ENCODE measurements around the gene FRAS1. TPM values are rescaled to one million over a fixed set of nuclear protein-coding genes. Genes with fewer than 3 reads are reported as not detected.
A peak's percentile ranks its signal among the peaks of the same experiment; 100 is the strongest.
"Not testable (repeated sequence)": the region's sequence is repeated elsewhere in the genome, so short reads cannot be mapped to it uniquely, and the experiment has no call there.

Gene FRAS1
- polyA plus RNA-seq, 2 of the 4 experiments (the other 2 are of a cell fraction), result 2.3 to 5.8 TPM

- Histone ChIP-seq H3K4me2 (no peak overlapping the region), H3K4me1 (no peaks in the 10 kb centered on the region), H3K9me3 (no peaks in the 10 kb centered on the region), H3K27ac (no peak overlapping the region), H3K4me3 (no peak overlapping the region)
- no peak for TF ChIP-seq NPAS2 (CRISPR knock-in tag; IDR thresholded peaks at IDR 0.05; ENCODE audit: borderline replicate concordance)
- CTCF ChIA-PET, result no interaction called here
- POLR2A ChIA-PET, result no interaction called here
- DNase-seq (ENCODE audit: low read depth in 1 of 2, low spot score in 1 of 2) (no peak), FAIRE-seq (no peak), ATAC-seq (no peak)
- 76% methylated on average over 3 of the region's 3 CpGs for WGBS (ENCODE audit: missing lambda C conversion rate)
Observed at GRCh38 chr4:78323439-78323838, 266.3 kb downstream of the FRAS1 start.

GRCh38 chr4:78324625-78325024 is 267.5 kb downstream of the FRAS1 start:
- Histone ChIP-seq H3K9me3 (no peaks in the 10 kb centered on the region), H3K4me2 (no peak overlapping the region), H3K4me3 (no peak overlapping the region), H3K4me1 (no peaks in the 10 kb centered on the region), H3K27ac (no peak overlapping the region)
- ATAC-seq (no peak), FAIRE-seq (no peak), DNase-seq (ENCODE audit: low read depth in 1 of 2, low spot score in 1 of 2) (no peak)
- ChIA-PET CTCF (no interaction called here), POLR2A (no interaction called here)
- TF ChIP-seq HOXB13 (CRISPR knock-in tag; IDR thresholded peaks at IDR 0.05; ENCODE audit: low read depth) (no peak), FOSB (CRISPR knock-in tag; IDR thresholded peaks at IDR 0.05) (no peak), MAX (IDR thresholded peaks at IDR 0.05) (no peak), RARB (CRISPR knock-in tag; IDR thresholded peaks at IDR 0.05) (no peak), TP53 (CRISPR knock-in tag; IDR thresholded peaks at IDR 0.05) (no peak), CHD4 (IDR thresholded peaks at IDR 0.05; ENCODE audit: borderline replicate concordance) (no peak), BCL3 (IDR thresholded peaks at IDR 0.05) (no peak), RCOR1 (IDR thresholded peaks at IDR 0.05; ENCODE audit: low read depth, low read length) (no peak), POLR2AphosphoS2 (conservative IDR thresholded peaks at IDR 0.05; ENCODE audit: low read length) (no peak), HOXB5 (CRISPR knock-in tag; IDR thresholded peaks at IDR 0.05) (no peak), FOSL2 (IDR thresholded peaks at IDR 0.05) (no peak), FOSL2 (CRISPR knock-in tag; IDR thresholded peaks at IDR 0.05) (no peak), RFX5 (IDR thresholded peaks at IDR 0.05) (no peak), EHMT2 (IDR thresholded peaks at IDR 0.05; ENCODE audit: low read depth) (no peak)
- TF ChIP-seq, protein P1, sequence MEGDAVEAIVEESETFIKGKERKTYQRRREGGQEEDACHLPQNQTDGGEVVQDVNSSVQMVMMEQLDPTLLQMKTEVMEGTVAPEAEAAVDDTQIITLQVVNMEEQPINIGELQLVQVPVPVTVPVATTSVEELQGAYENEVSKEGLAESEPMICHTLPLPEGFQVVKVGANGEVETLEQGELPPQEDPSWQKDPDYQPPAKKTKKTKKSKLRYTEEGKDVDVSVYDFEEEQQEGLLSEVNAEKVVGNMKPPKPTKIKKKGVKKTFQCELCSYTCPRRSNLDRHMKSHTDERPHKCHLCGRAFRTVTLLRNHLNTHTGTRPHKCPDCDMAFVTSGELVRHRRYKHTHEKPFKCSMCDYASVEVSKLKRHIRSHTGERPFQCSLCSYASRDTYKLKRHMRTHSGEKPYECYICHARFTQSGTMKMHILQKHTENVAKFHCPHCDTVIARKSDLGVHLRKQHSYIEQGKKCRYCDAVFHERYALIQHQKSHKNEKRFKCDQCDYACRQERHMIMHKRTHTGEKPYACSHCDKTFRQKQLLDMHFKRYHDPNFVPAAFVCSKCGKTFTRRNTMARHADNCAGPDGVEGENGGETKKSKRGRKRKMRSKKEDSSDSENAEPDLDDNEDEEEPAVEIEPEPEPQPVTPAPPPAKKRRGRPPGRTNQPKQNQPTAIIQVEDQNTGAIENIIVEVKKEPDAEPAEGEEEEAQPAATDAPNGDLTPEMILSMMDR (IDR thresholded peaks at IDR 0.05), result no peak
- 80% methylated on average over 1 of the region's 1 CpG for WGBS (ENCODE audit: missing lambda C conversion rate)

GRCh38 chr4:78325271-78326157 is 268.4 kb downstream of the FRAS1 start:
- no peak for FAIRE-seq
- CTCF ChIA-PET, result no interaction called here
- H3K4me3 ChIP-seq, result no peak overlapping the region
- 59% methylated on average over 9 of the region's 9 CpGs for WGBS (ENCODE audit: missing lambda C conversion rate)
- H3K9me3 ChIP-seq, result no peaks in the 10 kb centered on the region
- no peak for TF ChIP-seq MAFK (IDR thresholded peaks at IDR 0.05; ENCODE audit: partially characterized antibody)
- no peak for TF ChIP-seq NFE2L2 (conservative IDR thresholded peaks at IDR 0.05; ENCODE audit: low read length)
- no peak for TF ChIP-seq HOXB13 (CRISPR knock-in tag; IDR thresholded peaks at IDR 0.05; ENCODE audit: low read depth)
- no peak for TF ChIP-seq FOSB (CRISPR knock-in tag; IDR thresholded peaks at IDR 0.05)
- TF ChIP-seq JUNB (IDR thresholded peaks at IDR 0.05), result no peak
- TF ChIP-seq ELK1 (IDR thresholded peaks at IDR 0.05; ENCODE audit: low read depth, low read length), result no peak
- TF ChIP-seq MAX (IDR thresholded peaks at IDR 0.05), result no peak
- no peak for TF ChIP-seq POLR2A (IDR thresholded peaks at IDR 0.05; ENCODE audit: low read length)
- TF ChIP-seq ZNF302 (CRISPR knock-in tag; IDR thresholded peaks at IDR 0.05), result no peak
- TF ChIP-seq RAD21 (conservative IDR thresholded peaks at IDR 0.05 in 1 of 2, IDR thresholded peaks at IDR 0.05 in 1 of 2), result no peak
- no peak for TF ChIP-seq FOXS1 (CRISPR knock-in tag; IDR thresholded peaks at IDR 0.05)
- no peak for TF ChIP-seq JUN (IDR thresholded peaks at IDR 0.05)
- TF ChIP-seq MAZ (IDR thresholded peaks at IDR 0.05; ENCODE audit: borderline replicate concordance, low read depth, low read length), result no peak
- no peak for TF ChIP-seq RARB (CRISPR knock-in tag; IDR thresholded peaks at IDR 0.05)
- no peak for TF ChIP-seq CBX8 (IDR thresholded peaks at IDR 0.05)
- H3K4me1 ChIP-seq, result no peaks in the 10 kb centered on the region
- POLR2A ChIA-PET, result no interaction called here
- peak in 1 of 2 experiments; percentile 37; a peak in 2 of 6 replicates for ATAC-seq
- no peak overlapping the region for H3K27ac ChIP-seq
- no peak overlapping the region for H3K4me2 ChIP-seq
- no peak for DNase-seq (ENCODE audit: low read depth in 1 of 2, low spot score in 1 of 2)

- H3K4me1 ChIP-seq; FAIRE-seq; ATAC-seq; H3K9me3 ChIP-seq; CTCF ChIA-PET; POLR2A ChIA-PET; H3K4me3 ChIP-seq; DNase-seq (ENCODE audit: low read depth in 1 of 2, low spot score in 1 of 2); H3K27ac ChIP-seq; H3K4me2 ChIP-seq: not testable (repeated sequence)
- WGBS (ENCODE audit: missing lambda C conversion rate), result 63% methylated on average over 2 of the region's 2 CpGs
Observed at GRCh38 chr4:78328591-78328990, 271.5 kb downstream of the FRAS1 start.
